ENCODE results near the gene DOK6. TPM values are rescaled to one million over a fixed set of nuclear protein-coding genes. Genes with fewer than 3 reads are reported as not detected.

The DOK6 gene
- total and polyA plus RNA-seq, 2 donors (not counting 1 experiment from before 2014, with no cell fraction given): not detected

- intact Hi-C loops (cut with micrococcal nuclease): no loop called here
- H3K27me3 ChIP-seq (replicated peaks in 1 of 4; ENCODE audit: control extremely low read depth in 1 of 4, control insufficient read depth in 3 of 4, insufficient read depth in 4 of 4, low read length in 3 of 4): no peaks in the 10 kb centered on the region
- H3K27ac ChIP-seq (ENCODE audit: low read length in 2 of 2): no peak overlapping the region
- no peaks in the 10 kb centered on the region for H3K27me3 Mint-ChIP-seq
- no peak for ATAC-seq (ENCODE audit: low read depth)
- TF ChIP-seq CTCF (IDR thresholded peaks at IDR 0.05): no peak
- no peak for TF ChIP-seq EZH2 (IDR thresholded peaks at IDR 0.05; ENCODE audit: borderline replicate concordance, insufficient read depth, low read depth, low read length, poor library complexity, severe bottlenecking)
- no peak overlapping the region for H3K4me3 ChIP-seq (ENCODE audit: control extremely low read depth in 1 of 5, extremely low read depth in 1 of 5, insufficient read depth in 1 of 5, low read depth in 2 of 5, low read length in 4 of 5)
- ChIA-PET POLR2A (no interaction called here), CTCF (no interaction called here)
- no peaks in the 10 kb centered on the region for H3K4me1 Mint-ChIP-seq
- WGBS (ENCODE audit: insufficient coverage): no CpG with 5 or more reads among the region's 3 CpGs
- H3K9me3 Mint-ChIP-seq (ENCODE audit: insufficient read depth): no peaks in the 10 kb centered on the region
- H4K20me1 ChIP-seq (ENCODE audit: control insufficient read depth, insufficient read depth, low read length, poor library complexity, severe bottlenecking): no peaks in the 10 kb centered on the region
- H3K36me3 ChIP-seq (replicated peaks in 1 of 2; ENCODE audit: control extremely low read depth in 1 of 2, control insufficient read depth in 1 of 2, extremely low read depth in 1 of 2, insufficient read depth in 2 of 2, low read length in 1 of 2): no peaks in the 10 kb centered on the region
- no peak overlapping the region for H3K27ac Mint-ChIP-seq
- H3K4me1 ChIP-seq (ENCODE audit: control insufficient read depth in 2 of 2, insufficient read depth in 2 of 2, low read length in 2 of 2): no peaks in the 10 kb centered on the region
- no peaks in the 10 kb centered on the region for H3K79me2 ChIP-seq (ENCODE audit: control insufficient read depth, insufficient read depth, low read length)
- no peak overlapping the region for H3K9ac ChIP-seq (ENCODE audit: low read length)
- no peak for DNase-seq
- H2AFZ ChIP-seq (ENCODE audit: insufficient read depth, low read depth, low read length, poor library complexity, severe bottlenecking): no peak overlapping the region
- no peak overlapping the region for H3K4me2 ChIP-seq (replicated peaks; ENCODE audit: low read depth, low read length, poor library complexity, severe bottlenecking)
- H3K9me3 ChIP-seq (ENCODE audit: control extremely low read depth in 1 of 3, control insufficient read depth in 2 of 3, insufficient read depth in 1 of 3, low read length in 2 of 3): no peaks in the 10 kb centered on the region
- H3K4me3 Mint-ChIP-seq: no peak overlapping the region
Observed at GRCh38 chr18:69754108-69754507, 353.4 kb downstream of the DOK6 start.

- DNase-seq: no peak
- no peaks in the 10 kb centered on the region for H3K9me3 ChIP-seq (ENCODE audit: control extremely low read depth in 1 of 3, control insufficient read depth in 2 of 3, insufficient read depth in 1 of 3, low read length in 2 of 3)
- H3K27me3 Mint-ChIP-seq: no peaks in the 10 kb centered on the region
- no CpG with 5 or more reads among the region's 2 CpGs for WGBS (ENCODE audit: insufficient coverage)
- H3K27ac ChIP-seq (ENCODE audit: low read length in 2 of 2): no peak overlapping the region
- H3K4me3 ChIP-seq (ENCODE audit: control extremely low read depth in 1 of 5, extremely low read depth in 1 of 5, insufficient read depth in 1 of 5, low read depth in 2 of 5, low read length in 4 of 5): no peak overlapping the region
- no peak overlapping the region for H3K4me3 Mint-ChIP-seq
- no peaks in the 10 kb centered on the region for H3K79me2 ChIP-seq (ENCODE audit: control insufficient read depth, insufficient read depth, low read length)
- intact Hi-C loops (cut with micrococcal nuclease): no loop called here
- H3K9ac ChIP-seq (ENCODE audit: low read length): no peak overlapping the region
- no peaks in the 10 kb centered on the region for H3K27me3 ChIP-seq (replicated peaks in 1 of 4; ENCODE audit: control extremely low read depth in 1 of 4, control insufficient read depth in 3 of 4, insufficient read depth in 4 of 4, low read length in 3 of 4)
- no peak overlapping the region for H2AFZ ChIP-seq (ENCODE audit: insufficient read depth, low read depth, low read length, poor library complexity, severe bottlenecking)
- POLR2A ChIA-PET: no interaction called here
- H3K27ac Mint-ChIP-seq: no peak overlapping the region
- H3K4me2 ChIP-seq (replicated peaks; ENCODE audit: low read depth, low read length, poor library complexity, severe bottlenecking): no peak overlapping the region
- H4K20me1 ChIP-seq (ENCODE audit: control insufficient read depth, insufficient read depth, low read length, poor library complexity, severe bottlenecking): no peaks in the 10 kb centered on the region
- no peaks in the 10 kb centered on the region for H3K4me1 ChIP-seq (ENCODE audit: control insufficient read depth in 2 of 2, insufficient read depth in 2 of 2, low read length in 2 of 2)
- no peak for ATAC-seq (ENCODE audit: low read depth)
- TF ChIP-seq EZH2 (IDR thresholded peaks at IDR 0.05; ENCODE audit: borderline replicate concordance, insufficient read depth, low read depth, low read length, poor library complexity, severe bottlenecking): no peak
- no peak for TF ChIP-seq CTCF (IDR thresholded peaks at IDR 0.05)
- CTCF ChIA-PET: no interaction called here
- no peaks in the 10 kb centered on the region for H3K9me3 Mint-ChIP-seq (ENCODE audit: insufficient read depth)
- no peaks in the 10 kb centered on the region for H3K36me3 ChIP-seq (replicated peaks in 1 of 2; ENCODE audit: control extremely low read depth in 1 of 2, control insufficient read depth in 1 of 2, extremely low read depth in 1 of 2, insufficient read depth in 2 of 2, low read length in 1 of 2)
- H3K4me1 Mint-ChIP-seq: no peaks in the 10 kb centered on the region
Observed at GRCh38 chr18:69755041-69755440, 354.4 kb downstream of the DOK6 start.

All from B cell (primary cell).